ENCODE data around the gene KCTD2. TPM values are rescaled to one million over a fixed set of nuclear protein-coding genes. Genes with fewer than 3 reads are reported as not detected.

The KCTD2 gene, protein sequence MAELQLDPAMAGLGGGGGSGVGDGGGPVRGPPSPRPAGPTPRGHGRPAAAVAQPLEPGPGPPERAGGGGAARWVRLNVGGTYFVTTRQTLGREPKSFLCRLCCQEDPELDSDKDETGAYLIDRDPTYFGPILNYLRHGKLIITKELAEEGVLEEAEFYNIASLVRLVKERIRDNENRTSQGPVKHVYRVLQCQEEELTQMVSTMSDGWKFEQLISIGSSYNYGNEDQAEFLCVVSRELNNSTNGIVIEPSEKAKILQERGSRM
- 10 to 100 TPM in 1 of 2 donors, 1 to 10 TPM in 1; 10.0 to 11.5 TPM for polyA plus RNA-seq

DNA sequence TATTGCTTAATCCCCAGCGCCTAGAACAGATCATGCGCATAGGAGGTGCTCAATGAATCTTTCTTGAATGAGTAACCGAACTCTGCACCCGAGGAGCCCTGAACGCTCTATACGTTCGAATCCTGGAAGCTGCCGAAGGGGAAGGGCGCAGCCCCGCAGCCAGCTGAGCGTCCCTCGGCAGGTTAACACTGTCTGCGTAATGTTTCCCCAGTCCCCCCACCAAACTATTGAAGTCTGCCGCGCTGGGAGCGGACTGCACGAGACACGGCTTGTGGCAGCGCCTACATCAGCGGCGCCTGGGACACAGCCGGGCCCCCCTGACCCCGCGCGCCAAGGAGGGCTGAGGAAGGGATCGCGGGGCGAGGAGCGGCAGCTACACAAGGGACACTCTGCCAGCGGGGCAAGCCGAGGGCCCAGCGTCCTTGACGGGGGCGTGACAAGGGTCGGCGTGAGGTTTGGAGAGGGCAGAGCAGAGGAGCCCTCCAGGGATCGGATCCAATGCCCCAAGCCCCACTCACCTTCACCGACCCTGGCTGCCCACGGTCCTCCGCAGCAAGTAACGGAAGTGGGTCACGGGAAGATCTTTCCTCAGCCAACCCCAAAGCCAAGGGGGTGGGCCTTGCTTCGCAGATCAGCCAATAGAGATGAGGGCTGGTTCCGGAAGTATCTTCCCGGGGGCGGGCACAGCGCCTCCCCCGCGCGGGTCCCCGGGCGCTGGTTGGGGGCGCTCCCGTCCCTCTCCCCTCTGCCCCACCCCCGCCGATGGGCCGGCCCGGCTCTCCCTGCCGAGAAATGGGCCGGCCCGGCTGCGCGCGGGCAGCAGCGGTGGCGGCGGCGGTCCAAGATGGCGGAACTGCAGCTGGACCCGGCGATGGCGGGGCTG, at the start of gene KCTD2, which contains the start of gene ATP5PD:
Gene KCTD2, plus strand, starts transcription at position 819 of the 883 bp plus-strand sequence. Its CDS starts 26 bp downstream, at position 845.
Gene ATP5PD, minus strand, starts transcription at position 563 of the 883 bp plus-strand sequence. CDS start 4,319 bp downstream, outside the sequence.
- Histone ChIP-seq H3K36me3 (ENCODE audit: control insufficient read depth in 2 of 2, insufficient read depth in 2 of 2, low read length in 1 of 2) (peaks cover 4 to 6% of the 10 kb centered on the region in 2 donors), H3K27me3 (ENCODE audit: control insufficient read depth in 1 of 2, insufficient read depth in 2 of 2, low read length in 2 of 2) (no peaks in the 10 kb centered on the region), H3K27ac (ENCODE audit: low read depth in 2 of 2, low read length in 1 of 2) (peak within 1 kb of the TSS; percentile 98 to 99), H3K4me3 (ENCODE audit: low read depth in 1 of 2, low read length in 2 of 2) (peak within 1 kb of the TSS; percentile 83 to 100), H3K4me1 (ENCODE audit: control insufficient read depth in 2 of 2, insufficient read depth in 2 of 2, low read length in 1 of 2) (peaks cover 0 to 2% of the 10 kb centered on the region in 2 donors), H3K9me3 (ENCODE audit: control insufficient read depth in 2 of 2, insufficient read depth in 1 of 2, low read depth in 1 of 2, low read length in 1 of 2) (no peaks in the 10 kb centered on the region)
- WGBS, 2 donors, result 0% methylated on average over 58 to 72 of the region's 72 CpGs

DNA sequence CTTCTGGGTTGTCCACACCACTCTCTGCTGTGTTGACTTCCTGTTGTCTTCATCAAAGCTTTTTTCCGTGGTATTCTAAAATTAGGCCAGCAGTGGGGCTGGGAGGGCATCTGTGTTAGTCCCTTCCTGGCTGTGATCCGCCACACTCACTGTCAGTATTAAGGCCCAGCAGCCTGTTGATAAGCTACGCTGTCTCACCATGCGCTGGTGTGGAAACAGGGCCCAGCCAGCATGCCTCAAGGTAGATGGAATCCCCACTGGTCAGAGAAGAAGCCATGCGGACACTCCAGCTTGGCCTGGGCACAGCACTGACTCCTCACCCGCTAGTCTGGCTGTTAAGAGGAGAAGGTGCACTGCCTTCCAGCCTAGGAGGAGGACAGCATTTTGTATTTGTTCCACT, 48.2 kb upstream of the KCTD2 start:
- Histone ChIP-seq H3K4me1 (ENCODE audit: control insufficient read depth in 2 of 2, insufficient read depth in 2 of 2, low read length in 1 of 2) (peaks cover 0 to 1% of the 10 kb centered on the region in 2 donors), H3K36me3 (ENCODE audit: control insufficient read depth in 2 of 2, insufficient read depth in 2 of 2, low read length in 1 of 2) (peaks cover 0 to 27% of the 10 kb centered on the region in 2 donors), H3K27me3 (ENCODE audit: control insufficient read depth in 1 of 2, insufficient read depth in 2 of 2, low read length in 2 of 2) (no peaks in the 10 kb centered on the region), H3K9me3 (ENCODE audit: control insufficient read depth in 2 of 2, insufficient read depth in 1 of 2, low read depth in 1 of 2, low read length in 1 of 2) (no peaks in the 10 kb centered on the region), H3K27ac (ENCODE audit: low read depth in 2 of 2, low read length in 1 of 2) (no peak overlapping the region), H3K4me3 (ENCODE audit: low read depth in 1 of 2, low read length in 2 of 2) (no peak overlapping the region)
- WGBS, 2 donors, result 83 to 85% methylated on average over 6 of the region's 6 CpGs

DNA sequence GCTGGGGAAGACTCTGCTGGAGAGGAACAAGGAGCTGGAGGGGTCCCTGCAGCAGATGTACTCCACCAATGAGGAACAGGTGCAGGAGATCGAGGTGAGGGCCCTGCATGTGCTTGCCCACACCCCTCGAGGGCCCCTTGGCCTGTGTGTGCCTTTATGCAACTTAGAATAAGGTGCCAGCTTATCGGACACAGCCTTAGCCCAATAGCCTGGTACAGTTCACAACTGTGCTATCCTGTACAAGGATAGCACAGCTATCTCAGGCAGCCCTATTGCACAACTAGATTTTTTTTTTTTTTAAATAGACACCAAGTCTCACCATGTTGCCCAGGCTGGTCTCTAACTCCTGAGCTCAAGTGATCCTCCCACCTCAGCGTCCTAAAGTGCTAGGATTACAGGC, 47.5 kb upstream of the KCTD2 start:
- no peaks in the 10 kb centered on the region for H3K9me3 ChIP-seq (ENCODE audit: control insufficient read depth in 2 of 2, insufficient read depth in 1 of 2, low read depth in 1 of 2, low read length in 1 of 2)
- H3K4me3 ChIP-seq (ENCODE audit: low read depth in 1 of 2, low read length in 2 of 2), result no peak overlapping the region
- H3K27ac ChIP-seq (ENCODE audit: low read depth in 2 of 2, low read length in 1 of 2), result no peak overlapping the region
- peaks cover 0 to 31% of the 10 kb centered on the region in 2 donors for H3K36me3 ChIP-seq (ENCODE audit: control insufficient read depth in 2 of 2, insufficient read depth in 2 of 2, low read length in 1 of 2)
- H3K4me1 ChIP-seq (ENCODE audit: control insufficient read depth in 2 of 2, insufficient read depth in 2 of 2, low read length in 1 of 2), result no peaks in the 10 kb centered on the region
- 82 to 86% methylated on average over 4 of the region's 4 CpGs for WGBS, 2 donors
- no peaks in the 10 kb centered on the region for H3K27me3 ChIP-seq (ENCODE audit: control insufficient read depth in 1 of 2, insufficient read depth in 2 of 2, low read length in 2 of 2)

DNA sequence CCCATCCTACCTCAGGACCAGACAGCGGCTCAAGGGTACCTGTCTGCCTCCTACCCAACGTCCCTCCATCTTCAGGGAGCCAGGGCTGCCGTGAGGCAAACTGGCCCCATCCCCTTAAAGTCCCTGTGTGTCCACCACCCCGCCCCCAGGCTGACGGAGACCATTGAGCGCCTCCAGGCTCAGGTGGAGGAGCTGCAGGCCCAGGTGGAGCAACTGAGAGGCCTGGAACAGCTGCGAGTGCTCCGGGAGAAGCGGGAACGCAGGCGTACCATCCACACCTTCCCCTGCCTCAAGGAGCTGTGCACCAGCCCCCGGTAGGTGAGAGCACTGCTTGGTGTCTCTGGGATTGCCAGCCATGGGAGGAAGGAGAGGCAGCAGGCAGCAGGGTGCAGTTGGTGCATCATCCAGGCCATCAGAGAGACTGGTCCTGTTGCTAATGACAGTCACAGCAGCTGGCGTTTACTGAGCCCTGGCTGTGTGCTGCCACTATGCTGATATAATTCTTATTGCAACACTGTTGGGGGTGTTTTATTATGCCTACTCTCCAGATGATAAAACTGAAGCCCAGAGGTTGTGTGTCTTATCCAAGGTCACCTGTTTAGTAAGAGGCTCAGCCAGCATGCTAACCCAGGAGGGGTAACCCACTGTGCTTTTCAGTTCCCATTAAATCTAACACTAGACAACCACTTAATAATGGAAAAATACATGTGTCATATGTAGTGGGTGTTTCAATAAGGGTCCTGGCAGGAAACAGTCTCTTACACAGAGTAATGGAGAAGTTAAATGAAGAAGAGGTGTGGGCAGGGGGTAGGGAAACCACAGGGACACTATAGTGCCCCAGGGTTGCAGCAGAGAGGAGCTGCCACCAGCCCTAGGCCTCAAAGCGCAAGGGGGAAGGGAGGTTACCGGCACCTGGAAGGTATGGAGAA, 44.8 kb upstream of the KCTD2 start:
- no peaks in the 10 kb centered on the region for H3K4me1 ChIP-seq (ENCODE audit: control insufficient read depth in 2 of 2, insufficient read depth in 2 of 2, low read length in 1 of 2)
- no peaks in the 10 kb centered on the region for H3K9me3 ChIP-seq (ENCODE audit: control insufficient read depth in 2 of 2, insufficient read depth in 1 of 2, low read depth in 1 of 2, low read length in 1 of 2)
- no peak overlapping the region for H3K4me3 ChIP-seq (ENCODE audit: low read depth in 1 of 2, low read length in 2 of 2)
- no peak overlapping the region for H3K27ac ChIP-seq (ENCODE audit: low read depth in 2 of 2, low read length in 1 of 2)
- H3K27me3 ChIP-seq (ENCODE audit: control insufficient read depth in 1 of 2, insufficient read depth in 2 of 2, low read length in 2 of 2), result no peaks in the 10 kb centered on the region
- H3K36me3 ChIP-seq (ENCODE audit: control insufficient read depth in 2 of 2, insufficient read depth in 2 of 2, low read length in 1 of 2), result peaks cover 0 to 34% of the 10 kb centered on the region in 2 donors
- WGBS, 2 donors, result 91 to 92% methylated on average over 15 of the region's 15 CpGs

DNA sequence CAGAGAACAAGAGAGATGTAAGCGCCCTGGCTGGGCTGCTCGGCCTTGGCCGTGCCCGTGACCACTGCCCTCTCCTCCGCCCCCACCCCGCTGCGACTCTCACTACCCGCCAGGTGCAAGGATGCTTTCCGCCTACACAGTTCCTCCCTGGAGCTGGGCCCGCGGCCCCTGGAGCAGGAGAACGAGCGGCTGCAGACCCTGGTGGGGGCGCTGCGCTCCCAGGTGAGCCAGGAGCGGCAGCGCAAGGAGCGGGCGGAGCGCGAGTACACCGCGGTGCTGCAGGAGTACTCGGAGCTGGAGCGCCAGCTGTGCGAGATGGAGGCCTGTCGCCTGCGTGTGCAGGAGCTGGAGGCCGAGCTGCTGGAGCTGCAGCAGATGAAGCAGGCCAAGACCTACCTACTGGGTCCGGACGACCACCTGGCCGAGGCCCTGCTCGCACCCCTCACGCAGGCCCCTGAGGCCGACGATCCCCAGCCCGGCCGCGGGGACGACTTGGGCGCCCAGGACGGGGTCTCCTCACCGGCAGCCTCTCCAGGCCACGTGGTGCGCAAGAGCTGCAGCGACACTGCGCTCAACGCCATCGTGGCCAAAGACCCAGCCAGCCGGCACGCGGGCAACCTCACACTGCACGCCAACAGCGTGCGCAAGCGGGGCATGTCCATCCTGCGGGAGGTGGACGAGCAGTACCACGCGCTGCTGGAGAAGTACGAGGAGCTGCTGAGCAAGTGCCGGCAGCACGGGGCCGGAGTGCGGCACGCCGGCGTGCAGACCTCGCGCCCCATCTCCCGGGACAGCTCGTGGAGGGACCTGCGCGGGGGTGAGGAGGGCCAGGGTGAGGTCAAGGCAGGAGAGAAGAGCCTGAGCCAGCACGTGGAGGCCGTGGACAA, 43.7 kb upstream of the KCTD2 start:
- Histone ChIP-seq H3K4me3 (ENCODE audit: low read depth in 1 of 2, low read length in 2 of 2) (no peak overlapping the region), H3K4me1 (ENCODE audit: control insufficient read depth in 2 of 2, insufficient read depth in 2 of 2, low read length in 1 of 2) (no peaks in the 10 kb centered on the region), H3K27ac (ENCODE audit: low read depth in 2 of 2, low read length in 1 of 2) (no peak overlapping the region), H3K27me3 (ENCODE audit: control insufficient read depth in 1 of 2, insufficient read depth in 2 of 2, low read length in 2 of 2) (no peaks in the 10 kb centered on the region), H3K36me3 (ENCODE audit: control insufficient read depth in 2 of 2, insufficient read depth in 2 of 2, low read length in 1 of 2) (peaks cover 0 to 34% of the 10 kb centered on the region in 2 donors), H3K9me3 (ENCODE audit: control insufficient read depth in 2 of 2, insufficient read depth in 1 of 2, low read depth in 1 of 2, low read length in 1 of 2) (no peaks in the 10 kb centered on the region)
- WGBS, 2 donors, result 90 to 91% methylated on average over 75 to 76 of the region's 76 CpGs

DNA sequence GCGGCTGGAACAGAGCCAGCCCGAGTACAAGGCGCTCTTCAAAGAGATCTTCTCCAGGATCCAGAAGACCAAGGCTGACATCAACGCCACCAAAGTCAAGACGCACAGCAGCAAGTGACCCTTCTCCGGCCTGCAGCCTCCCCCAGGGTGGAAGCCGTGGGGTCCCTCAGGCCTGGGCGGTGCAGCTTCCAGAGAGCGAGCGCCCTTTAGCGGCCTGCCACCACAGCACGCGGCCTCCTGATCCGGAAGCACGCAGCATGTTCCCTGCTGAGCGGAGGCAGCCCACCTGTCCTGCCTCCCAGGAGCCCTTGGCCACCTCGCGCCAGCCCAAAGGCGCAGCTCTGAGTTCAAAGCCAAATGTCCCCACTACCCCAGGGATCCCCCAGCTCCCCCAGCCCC, 43.1 kb upstream of the KCTD2 start:
- peaks cover 0 to 34% of the 10 kb centered on the region in 2 donors for H3K36me3 ChIP-seq (ENCODE audit: control insufficient read depth in 2 of 2, insufficient read depth in 2 of 2, low read length in 1 of 2)
- 94 to 95% methylated on average over 19 of the region's 19 CpGs for WGBS, 2 donors
- no peak overlapping the region for H3K4me3 ChIP-seq (ENCODE audit: low read depth in 1 of 2, low read length in 2 of 2)

DNA sequence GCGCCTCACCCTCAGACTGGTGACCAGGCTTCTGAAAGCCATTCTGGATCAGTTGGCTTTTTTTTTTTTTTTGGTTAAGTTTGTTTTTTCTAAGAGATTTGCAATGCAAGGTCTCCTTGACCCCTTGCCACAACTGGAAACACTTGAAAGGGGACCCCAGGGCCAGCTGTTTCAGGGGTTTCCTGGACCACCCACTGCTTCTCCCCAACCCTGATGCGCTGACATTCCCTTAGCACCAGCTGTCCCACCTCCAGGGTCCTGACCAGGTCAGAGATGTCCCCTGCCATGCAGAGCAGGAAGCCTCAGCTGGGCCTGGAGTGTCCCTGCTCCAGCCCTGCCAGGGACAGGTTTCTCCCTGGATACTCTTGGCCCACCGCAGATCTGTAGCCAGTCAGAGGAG, 42.7 kb upstream of the KCTD2 start:
- 94% methylated on average over 3 of the region's 3 CpGs for WGBS, 2 donors
- Histone ChIP-seq H3K27ac (ENCODE audit: low read depth in 2 of 2, low read length in 1 of 2) (no peak overlapping the region), H3K4me3 (ENCODE audit: low read depth in 1 of 2, low read length in 2 of 2) (no peak overlapping the region), H3K4me1 (ENCODE audit: control insufficient read depth in 2 of 2, insufficient read depth in 2 of 2, low read length in 1 of 2) (no peaks in the 10 kb centered on the region), H3K27me3 (ENCODE audit: control insufficient read depth in 1 of 2, insufficient read depth in 2 of 2, low read length in 2 of 2) (no peaks in the 10 kb centered on the region), H3K36me3 (ENCODE audit: control insufficient read depth in 2 of 2, insufficient read depth in 2 of 2, low read length in 1 of 2) (peaks cover 0 to 32% of the 10 kb centered on the region in 2 donors), H3K9me3 (ENCODE audit: control insufficient read depth in 2 of 2, insufficient read depth in 1 of 2, low read depth in 1 of 2, low read length in 1 of 2) (no peaks in the 10 kb centered on the region)

More for the DNA sequence above, 43.1 kb upstream of the KCTD2 start:
- Histone ChIP-seq H3K9me3 (ENCODE audit: control insufficient read depth in 2 of 2, insufficient read depth in 1 of 2, low read depth in 1 of 2, low read length in 1 of 2) (no peaks in the 10 kb centered on the region), H3K4me1 (ENCODE audit: control insufficient read depth in 2 of 2, insufficient read depth in 2 of 2, low read length in 1 of 2) (no peaks in the 10 kb centered on the region), H3K27ac (ENCODE audit: low read depth in 2 of 2, low read length in 1 of 2) (no peak overlapping the region), H3K27me3 (ENCODE audit: control insufficient read depth in 1 of 2, insufficient read depth in 2 of 2, low read length in 2 of 2) (no peaks in the 10 kb centered on the region)

DNA sequence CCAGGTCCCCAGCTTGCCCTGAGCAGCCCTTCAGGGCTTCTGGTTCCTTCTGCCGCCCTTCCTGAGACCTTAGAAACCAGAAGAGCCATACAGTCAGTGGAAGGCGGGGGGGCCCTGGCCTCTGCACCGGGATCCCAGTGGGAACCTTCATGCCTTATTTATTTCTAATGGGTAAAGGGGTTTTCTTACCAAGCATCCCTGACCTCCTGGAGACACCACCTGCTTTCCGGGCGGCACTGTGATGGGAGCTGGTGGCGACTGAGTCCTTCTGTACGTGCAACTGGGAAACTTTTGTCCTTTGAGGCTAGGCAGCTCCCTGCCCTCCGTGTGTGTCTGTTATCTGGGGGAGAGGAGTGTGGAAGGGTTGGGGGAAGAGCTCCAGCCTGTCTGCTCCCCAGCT, 41.7 kb upstream of the KCTD2 start:
- Histone ChIP-seq H3K4me1 (ENCODE audit: control insufficient read depth in 2 of 2, insufficient read depth in 2 of 2, low read length in 1 of 2) (no peaks in the 10 kb centered on the region), H3K27ac (ENCODE audit: low read depth in 2 of 2, low read length in 1 of 2) (no peak overlapping the region), H3K4me3 (ENCODE audit: low read depth in 1 of 2, low read length in 2 of 2) (no peak overlapping the region), H3K27me3 (ENCODE audit: control insufficient read depth in 1 of 2, insufficient read depth in 2 of 2, low read length in 2 of 2) (no peaks in the 10 kb centered on the region), H3K36me3 (ENCODE audit: control insufficient read depth in 2 of 2, insufficient read depth in 2 of 2, low read length in 1 of 2) (peaks cover 0 to 30% of the 10 kb centered on the region in 2 donors), H3K9me3 (ENCODE audit: control insufficient read depth in 2 of 2, insufficient read depth in 1 of 2, low read depth in 1 of 2, low read length in 1 of 2) (no peaks in the 10 kb centered on the region)
- WGBS, 2 donors, result 91 to 93% methylated on average over 8 of the region's 8 CpGs

Data from esophagus (tissue), 2 donors.